ENCODE measurements around the gene ACSF3.

DNA sequence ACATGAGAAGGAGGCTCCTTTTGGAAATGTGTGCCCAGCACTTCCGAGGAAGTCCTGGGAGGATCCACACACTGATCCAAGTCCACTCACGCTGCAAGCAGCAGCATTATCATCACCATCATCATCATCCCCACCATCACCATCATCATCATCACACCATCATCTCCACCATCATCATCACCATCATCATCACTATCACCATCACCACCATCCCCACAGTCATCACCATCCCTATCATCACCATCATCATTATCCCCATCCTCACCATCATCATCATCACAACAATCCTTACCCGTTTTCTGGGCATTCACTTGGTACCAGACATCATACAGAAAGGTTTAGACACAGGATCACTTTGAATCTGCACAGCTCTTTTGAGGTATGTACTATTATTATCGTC is 47.8 kb upstream of the ACSF3 start:
- TF ChIP-seq EZH2 (IDR thresholded peaks at IDR 0.05) = no peak
- no peak for TF ChIP-seq POLR2AphosphoS5 (IDR thresholded peaks at IDR 0.05; ENCODE audit: borderline replicate concordance, low read depth, low read length)

Data from SK-N-MC (cell line).